Stimulated activated CD8-positive, alpha-beta memory T cell treated with anti-CD3 and anti-CD28 coated beads, Interleukin-7, amount 100 ng/mL, for 1 hour (primary cell): Measurements from ENCODE around the gene JARID2.
"Not testable (repeated sequence)": the region's sequence is repeated elsewhere in the genome, so short reads cannot be mapped to it uniquely, and the experiment has no call there.

Source experiments
- DNase-seq, 2 donors: peaks; one replicate each; pipeline ENCODE4 v3.0.0-alpha.2; 2020; ENCODE audit warnings: low read depth in 2 of 2

Gene JARID2

GRCh38 chr6:15539722-15540270, 293.9 kb downstream of the JARID2 start:
- DNase-seq = no peak

GRCh38 chr6:15543332-15543917, 297.6 kb downstream of the JARID2 start:
- not testable (repeated sequence) for DNase-seq

- no peak for DNase-seq
Observed at GRCh38 chr6:15544321-15544900, 298.5 kb downstream of the JARID2 start.

- DNase-seq = no peak
Observed at GRCh38 chr6:15546591-15546990, 300.7 kb downstream of the JARID2 start.

- DNase-seq = no peak
Observed at GRCh38 chr6:15547400-15547799, 301.5 kb downstream of the JARID2 start.

- no peak for DNase-seq
Observed at GRCh38 chr6:15549371-15549770, 303.5 kb downstream of the JARID2 start.

GRCh38 chr6:15550546-15551123, 304.8 kb downstream of the JARID2 start:
- DNase-seq = no peak

GRCh38 chr6:15551262-15551661, 305.4 kb downstream of the JARID2 start:
- DNase-seq = no peak

- no peak for DNase-seq
Observed at GRCh38 chr6:15551798-15552197, 305.9 kb downstream of the JARID2 start.

- DNase-seq = no peak
Observed at GRCh38 chr6:15553031-15553430, 307.2 kb downstream of the JARID2 start.

- DNase-seq = no peak
Observed at GRCh38 chr6:15553736-15554294, 307.9 kb downstream of the JARID2 start.

- no peak for DNase-seq
Observed at GRCh38 chr6:15554728-15555100, 308.8 kb downstream of the JARID2 start.

GRCh38 chr6:15555101-15556038, 309.5 kb downstream of the JARID2 start:
- DNase-seq = no peak

- no peak for DNase-seq
Observed at GRCh38 chr6:15556711-15557110, 310.8 kb downstream of the JARID2 start.

GRCh38 chr6:15557174-15557573, 311.3 kb downstream of the JARID2 start:
- no peak for DNase-seq

- DNase-seq = no peak
Observed at GRCh38 chr6:15560713-15561112, 314.8 kb downstream of the JARID2 start.

- no peak for DNase-seq
Observed at GRCh38 chr6:15561447-15562199, 315.8 kb downstream of the JARID2 start.

GRCh38 chr6:15562977-15563376, 317.1 kb downstream of the JARID2 start:
- no peak for DNase-seq

GRCh38 chr6:15569035-15569995, 323.4 kb downstream of the JARID2 start:
- DNase-seq = no peak

- no peak for DNase-seq
Observed at GRCh38 chr6:15570171-15570570, 324.3 kb downstream of the JARID2 start.
